HepG2 (cell line): ENCODE data around the gene TSHZ2. TPM values are rescaled to one million over a fixed set of nuclear protein-coding genes. Genes with fewer than 3 reads are reported as not detected.

ENCODE experiments used
- ATAC-seq: fragments of 200-7000 bp; cut with Tn5 transposase; 3 replicates; pipeline ENCODE4 v1.9.1; 2020; ENCODE audit warnings: mild to moderate bottlenecking, moderate library complexity
- BruUV-seq: library from RNA; stranded (reverse); fragments of 400-500 nt; replicated peaks from 2 replicates; lab custom pipeline; 2021; lab: Mats Ljungman, UMichigan
- CTCF ChIA-PET: fragments of 300-600 bp; formaldehyde crosslinking; extraction: SDS; loops from one replicate; lab custom pipeline; 2021; ENCODE audit warnings: low total read pairs, inconsistent platforms, low intra/inter-chr PET ratio; lab: Yijun Ruan, JAX
- POLR2A ChIA-PET: fragments of 350-600 bp; sonication (Branson Sonifier 250); formaldehyde crosslinking; loops from one replicate; lab custom pipeline; 2020; ENCODE audit warnings: antibody characterized with exemption, inconsistent platforms; lab: Yijun Ruan, JAX
- DNase-seq: peaks from one replicate; pipeline ENCODE4 v3.0.0-alpha.2; 2015; ENCODE audit warnings: low spot score
- FAIRE-seq: peaks from 3 replicates; lab custom pipeline; 2011; peaks lifted over from hg19 to GRCh38; lab: Jason Lieb, UNC
- H2AFZ ChIP-seq: one replicate; pipeline ENCODE4 v1.6.1; 2011; ENCODE audit warnings: low read length, inconsistent platforms
- H3K27ac ChIP-seq: fragments of 300-600 bp; 3 replicates; pipeline ENCODE4 v1.8.0; 2011; ENCODE audit warnings: mixed run types, mild to moderate bottlenecking, mixed read lengths, low read length, inconsistent platforms; ENCODE audit not compliant: insufficient read depth; ENCODE audit errors: extremely low read length
- H3K27me3 ChIP-seq, 2 experiments: fragments of 200-600 bp in 1 of 2; 2 replicates in 1 of 2; 3 replicates in 1 of 2; pipeline versions ENCODE4 v1.6.0 to v1.8.0; 2011; ENCODE audit warnings: low read length in 2 of 2, mild to moderate bottlenecking in 2 of 2, moderate library complexity in 2 of 2, inconsistent platforms in 1 of 2; ENCODE audit not compliant: insufficient read depth in 2 of 2, control insufficient read depth in 1 of 2
- H3K36me3 ChIP-seq, 2 experiments: fragments of 200-600 bp in 1 of 2; replicated peaks in 1 of 2; 2 replicates in 1 of 2; 3 replicates in 1 of 2; pipeline versions ENCODE4 v1.5.1 to v1.8.0; 2011; ENCODE audit warnings: low read length in 2 of 2, inconsistent platforms in 1 of 2; ENCODE audit not compliant: insufficient read depth in 2 of 2, control insufficient read depth in 1 of 2
- H3K4me1 ChIP-seq: 2 replicates; pipeline ENCODE4 v1.5.1; 2012; ENCODE audit warnings: low read length, inconsistent platforms; ENCODE audit not compliant: insufficient read depth
- H3K4me2 ChIP-seq: 2 replicates; pipeline ENCODE4 v1.6.0; 2011; ENCODE audit warnings: low read depth, low read length, inconsistent platforms
- H3K4me3 ChIP-seq, 3 experiments: fragments of 200-600 bp in 1 of 3; sonication (generic), shearing (Covaris generic) in 1 of 3; replicated peaks in 1 of 3; 2 replicates each; pipeline ENCODE4 v1.5.1; 2011 to 2016; ENCODE audit warnings: low read length in 3 of 3, inconsistent platforms in 2 of 3, low read depth in 2 of 3, mild to moderate bottlenecking in 2 of 3, control low read depth in 1 of 3, mixed read lengths in 1 of 3; ENCODE audit not compliant: insufficient read depth in 1 of 3
- H3K79me2 ChIP-seq: one replicate; pipeline ENCODE4 v1.6.1; 2011; ENCODE audit warnings: low read length, inconsistent platforms; ENCODE audit not compliant: insufficient read depth
- H3K9ac ChIP-seq: 2 replicates; pipeline ENCODE4 v1.6.0; 2011; ENCODE audit warnings: mild to moderate bottlenecking, low read depth, low read length, inconsistent platforms; ENCODE audit not compliant: insufficient read depth
- H3K9me3 ChIP-seq: 2 replicates; pipeline ENCODE4 v1.5.1; 2012; ENCODE audit warnings: mild to moderate bottlenecking, low read length
- H4K20me1 ChIP-seq: 2 replicates; pipeline ENCODE4 v1.6.0; 2011; ENCODE audit warnings: inconsistent platforms, mild to moderate bottlenecking, low read length, moderate library complexity; ENCODE audit not compliant: insufficient read depth
- KDM5A ChIP-seq: fragments of 200-600 bp; sonication (generic); IDR thresholded peaks from 2 replicates; pipeline ENCODE4 v1.7.0; 2018; ENCODE audit warnings: antibody characterized with exemption, mild to moderate bottlenecking, low read length, borderline replicate concordance
- MAFF ChIP-seq: IDR thresholded peaks from 2 replicates; pipeline ENCODE4 v1.6.1; 2011; ENCODE audit warnings: low read depth, low read length, improper control_type of control experiment
- MAFK ChIP-seq, 2 experiments: IDR thresholded peaks in 1 of 2; conservative IDR thresholded peaks in 1 of 2; 2 replicates each; pipeline ENCODE4 v1.6.1; 2011; ENCODE audit warnings: improper control_type of control experiment in 2 of 2, low read length in 2 of 2
- MAZ ChIP-seq, 2 experiments: sonication (generic) in 1 of 2; formaldehyde crosslinking in 1 of 2; IDR thresholded peaks; 2 replicates each; pipeline versions ENCODE4 v1.5.0 to v1.6.1; 2012 to 2020; ENCODE audit warnings: low read depth in 2 of 2, mild to moderate bottlenecking in 2 of 2, borderline replicate concordance in 1 of 2, improper control_type of control experiment in 1 of 2, low read length in 1 of 2, missing genetic modification reagents in 1 of 2, moderate library complexity in 1 of 2
- MYC ChIP-seq: sonication (generic); formaldehyde crosslinking; IDR thresholded peaks from 2 replicates; pipeline ENCODE4 v1.9.0; 2021; ENCODE audit warnings: missing genetic modification reagents, borderline replicate concordance
- PRPF4 ChIP-seq: fragments of 200-400 bp; formaldehyde crosslinking; IDR thresholded peaks from 2 replicates; pipeline ENCODE4 v1.6.1; 2016; ENCODE audit warnings: low read length, low read depth; ENCODE audit not compliant: poor library complexity, severe bottlenecking
- RBM22 ChIP-seq: fragments of 200-400 bp; formaldehyde crosslinking; optimal IDR thresholded peaks from 2 replicates; pipeline ENCODE3; 2017; ENCODE audit warnings: mild to moderate bottlenecking, low read length, moderate library complexity
- SALL2 ChIP-seq: sonication (generic); formaldehyde crosslinking; IDR thresholded peaks from 2 replicates; pipeline ENCODE4 v1.8.1; 2023; ENCODE audit warnings: mild to moderate bottlenecking, missing genetic modification reagents, inconsistent platforms
- TMF1 ChIP-seq: sonication (generic); formaldehyde crosslinking; IDR thresholded peaks from 2 replicates; pipeline ENCODE4 v1.8.1; 2022; ENCODE audit warnings: low read depth, missing genetic modification reagents
- ZFY ChIP-seq: sonication (generic); formaldehyde crosslinking; IDR thresholded peaks from 2 replicates; pipeline ENCODE4 v1.4.0; 2020; ENCODE audit warnings: missing genetic modification reagents
- ZMYM2 ChIP-seq: sonication (generic); formaldehyde crosslinking; IDR thresholded peaks from 2 replicates; pipeline ENCODE4 v1.8.0; 2022; ENCODE audit warnings: mild to moderate bottlenecking, missing genetic modification reagents
- ZNF12 ChIP-seq: sonication (generic); formaldehyde crosslinking; IDR thresholded peaks from 2 replicates; pipeline ENCODE4 v1.5.0; 2020; ENCODE audit warnings: missing genetic modification reagents
- ZNF17 ChIP-seq: sonication (generic); formaldehyde crosslinking; IDR thresholded peaks from 2 replicates; pipeline ENCODE4 v1.5.0; 2020; ENCODE audit warnings: mild to moderate bottlenecking, missing genetic modification reagents
- ZNF441 ChIP-seq: sonication (generic); formaldehyde crosslinking; IDR thresholded peaks from 2 replicates; pipeline ENCODE4 v1.7.0; 2021; ENCODE audit warnings: missing genetic modification reagents, borderline replicate concordance
- WGBS: methylation state at CpG from one replicate; pipeline ENCODE4 v1.1.6; 2017; ENCODE audit warnings: low lambda C conversion rate; 5-methylcytosine and 5-hydroxymethylcytosine counted together
- in situ Hi-C: cut with HindIII; loops from 2 replicates; pipeline ENCODE4 v1.10.0; 2017; ENCODE audit warnings: low pct_unique_long_range_greater_than_20kb; ENCODE audit not compliant: extremely low pct_ligation_motif_present
- intact Hi-C: fragments of 100-400 bp; cut with micrococcal nuclease; formaldehyde crosslinking; loops from one replicate; pipeline ENCODE4 v1.10.0; 2022; ENCODE audit not compliant: unreplicated experiment
- polyA plus RNA-seq, 8 experiments: library from polyadenylated mRNA; depleted of rRNA in 3 of 8; stranded (reverse) in 7 of 8; unstranded in 1 of 8; fragments of >200 nt; fragmentation: Illumina TruSeq in 4 of 8; extraction: Trizol in 4 of 8; gene quantifications; 2 replicates each; pipeline versions ENCODE4 v1.2.1 to v1.2.3, GENCODE V29; 2011 to 2016; ENCODE audit warnings: low read depth in 4 of 8, missing spikeins in 1 of 8, mixed read lengths in 1 of 8; ENCODE audit not compliant: insufficient read depth in 1 of 8
- total RNA-seq, 5 experiments: library from RNA; depleted of rRNA; stranded (reverse); fragments of >200 nt; fragmentation: Illumina TruSeq; extraction: Trizol; gene quantifications; 2 replicates each; pipeline ENCODE4 v1.2.3, GENCODE V29; 2016; ENCODE audit warnings: low read depth in 1 of 5
- TF ChIP-seq, protein P1 (sequence below): IDR thresholded peaks from 2 replicates; pipeline ENCODE4 v1.6.1; 2016; ENCODE audit warnings: low read depth, borderline replicate concordance

TSHZ2 gene
- total and polyA plus RNA-seq, 2 of the 13 experiments (the other 11 are each of a cell fraction or from before 2014, with no cell fraction given) = 0.01 TPM; not detected in 1

DNA sequence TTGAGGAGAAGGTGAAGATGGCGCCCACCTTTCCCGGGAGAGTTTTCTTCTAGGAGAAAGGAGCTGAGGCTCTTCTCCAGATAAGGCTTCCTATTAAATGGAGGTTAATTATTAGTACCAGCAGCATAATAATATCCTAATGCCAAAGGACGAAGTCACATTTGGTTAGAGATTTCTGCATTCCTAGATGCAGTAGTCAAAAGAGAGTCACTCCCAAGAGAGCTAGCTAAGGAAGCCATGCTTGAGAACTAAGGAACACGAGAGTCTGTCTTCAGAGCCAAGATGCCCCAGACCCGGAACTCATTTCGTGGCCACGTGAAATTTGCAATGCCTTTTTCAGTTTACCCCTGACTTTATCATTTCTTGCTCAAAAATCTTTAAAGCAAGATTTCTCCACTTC is 132.7 kb downstream of the TSHZ2 start:
- Histone ChIP-seq H4K20me1 (no peaks in the 10 kb centered on the region), H3K4me1 (no peaks in the 10 kb centered on the region), H3K9ac (no peak overlapping the region), H3K27ac (no peak overlapping the region), H3K36me3 (no peaks in the 10 kb centered on the region), H3K9me3 (no peaks in the 10 kb centered on the region), H3K27me3 (no peaks in the 10 kb centered on the region; a peak in 1 of 5 replicates), H3K4me2 (no peak overlapping the region), H3K79me2 (no peaks in the 10 kb centered on the region), H3K4me3 (no peak overlapping the region), H2AFZ (no peak overlapping the region)
- ChIA-PET POLR2A (no interaction called here), CTCF (no interaction called here)
- FAIRE-seq = no peak
- intact Hi-C loops (no loop called here), in situ Hi-C loops (no loop called here)
- no peak for ATAC-seq
- DNase-seq = no peak
- no TSS peak for BruUV-seq
- no peak for TF ChIP-seq TMF1 (CRISPR knock-in tag)
- no peak for TF ChIP-seq RBM22
- no peak for TF ChIP-seq ZNF12 (CRISPR knock-in tag)
- TF ChIP-seq SALL2 (CRISPR knock-in tag) = no peak
- TF ChIP-seq ZFY (CRISPR knock-in tag) = no peak
- TF ChIP-seq ZMYM2 (CRISPR knock-in tag) = no peak
- 31% methylated on average over 7 of the region's 7 CpGs for WGBS

DNA sequence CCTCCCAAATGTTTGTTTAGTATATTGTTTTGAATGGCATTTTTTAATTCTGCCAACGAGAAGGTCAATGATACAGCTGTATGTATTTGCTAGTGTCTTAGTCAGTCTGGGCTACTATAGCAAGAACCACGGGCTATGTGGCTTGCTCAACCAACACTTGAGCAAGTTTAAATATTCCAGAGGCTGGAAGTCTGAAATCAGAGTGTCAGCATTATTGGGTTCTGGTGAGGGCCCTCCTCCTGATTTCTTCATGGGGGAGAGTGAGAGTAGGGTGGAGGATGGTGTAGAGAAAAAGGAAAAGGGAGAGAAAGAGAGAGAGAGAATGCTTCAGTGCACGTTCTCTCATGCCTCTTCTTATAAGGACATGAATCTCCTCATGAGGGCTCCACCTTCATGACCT is 144.6 kb downstream of the TSHZ2 start:
- POLR2A ChIA-PET = no interaction called here
- no peaks in the 10 kb centered on the region for H3K4me1 ChIP-seq
- H3K27ac ChIP-seq = no peak overlapping the region
- H3K79me2 ChIP-seq = no peaks in the 10 kb centered on the region
- H4K20me1 ChIP-seq = no peaks in the 10 kb centered on the region
- H3K9me3 ChIP-seq = no peaks in the 10 kb centered on the region
- BruUV-seq = no TSS peak
- no peaks in the 10 kb centered on the region for H3K36me3 ChIP-seq
- CTCF ChIA-PET = no interaction called here
- H3K27me3 ChIP-seq = no peaks in the 10 kb centered on the region
- no peak for DNase-seq
- no peak for ATAC-seq
- no peak for FAIRE-seq
- WGBS = 2% methylated on average over 3 of the region's 3 CpGs
- intact Hi-C loops (no loop called here), in situ Hi-C loops (no loop called here)
- no peak overlapping the region for H3K9ac ChIP-seq
- H2AFZ ChIP-seq = no peak overlapping the region
- TF ChIP-seq MAFK (conservative IDR thresholded peaks at IDR 0.05 in 1 of 2, IDR thresholded peaks at IDR 0.05 in 1 of 2; ENCODE audit: low read length in 2 of 2) (peak; percentile 55 to 66), MYC (CRISPR knock-in tag) (no peak), PRPF4 (no peak), ZNF441 (CRISPR knock-in tag) (no peak), ZNF17 (no peak), KDM5A (no peak), MAZ (IDR thresholded peaks at IDR 0.05; ENCODE audit: borderline replicate concordance, low read depth, low read length) (no peak), MAZ (CRISPR knock-in tag; IDR thresholded peaks at IDR 0.05; ENCODE audit: low read depth) (no peak), MAFF (peak; percentile 13; the same call in 1 of the 2 replicates)
- TF ChIP-seq, protein P1, sequence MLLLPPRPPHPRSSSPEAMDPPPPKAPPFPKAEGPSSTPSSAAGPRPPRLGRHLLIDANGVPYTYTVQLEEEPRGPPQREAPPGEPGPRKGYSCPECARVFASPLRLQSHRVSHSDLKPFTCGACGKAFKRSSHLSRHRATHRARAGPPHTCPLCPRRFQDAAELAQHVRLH = no peak
- TF ChIP-seq, all 625 proteins: peak for 2
- H3K4me2 ChIP-seq = no peak overlapping the region
- H3K4me3 ChIP-seq = no peak overlapping the region
